Fibroblast of peridontal ligament (primary cell): ENCODE data around the gene ABAT.
A peak's percentile ranks its signal among the peaks of the same experiment; 100 is the strongest.
"Not testable (repeated sequence)": the region's sequence is repeated elsewhere in the genome, so short reads cannot be mapped to it uniquely, and the experiment has no call there.

Source experiments
- DNase-seq: peaks from one replicate; pipeline ENCODE4 v3.0.0-alpha.2; 2010; ENCODE audit errors: extremely low read depth

ABAT gene

DNA sequence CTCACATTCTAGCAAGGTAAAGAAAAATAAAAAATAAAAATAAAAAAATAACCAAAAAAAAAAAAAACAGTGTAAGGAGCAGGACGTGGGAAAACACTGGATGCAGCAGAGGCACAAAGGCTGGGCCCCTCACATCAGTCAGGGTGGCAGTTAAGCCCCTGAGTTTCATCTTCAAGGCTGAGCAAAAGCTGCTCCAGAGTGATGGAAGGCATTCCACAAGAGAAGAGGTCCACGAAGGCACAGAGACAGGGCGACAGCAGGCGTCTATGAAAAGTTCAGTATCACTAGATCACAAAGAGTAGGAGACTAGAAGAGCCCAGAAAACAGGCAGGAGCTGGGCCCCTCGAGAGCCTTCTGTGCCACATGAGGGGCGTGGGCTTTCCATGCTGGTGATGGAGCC lies 111.0 kb downstream of the ABAT start:
- DNase-seq, result no peak

DNA sequence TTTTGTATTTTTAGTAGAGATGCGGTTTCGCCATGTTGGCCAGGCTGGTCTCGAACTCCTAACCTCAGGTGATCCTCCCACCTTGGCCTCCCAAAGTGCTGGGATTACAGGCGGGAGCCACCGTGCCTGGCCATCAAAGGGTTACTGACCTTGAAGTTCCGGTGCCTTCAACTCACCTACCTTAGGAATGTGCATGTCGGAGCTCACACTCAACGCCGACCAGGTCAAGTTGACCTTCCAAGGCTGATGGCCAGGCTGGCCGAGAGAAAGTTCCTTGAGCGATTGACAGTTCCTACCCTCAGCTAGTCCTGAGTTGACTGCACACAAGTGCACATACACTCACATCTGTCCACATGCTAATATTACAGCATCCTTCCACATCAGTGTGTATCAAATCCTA lies 111.9 kb downstream of the ABAT start:
- not testable (repeated sequence) for DNase-seq

- DNase-seq, result no peak
Observed at GRCh38 chr16:8788578-8789172, 114.3 kb downstream of the ABAT start.

GRCh38 chr16:8795091-8795490 lies 120.7 kb downstream of the ABAT start:
- DNase-seq, result no peak

DNA sequence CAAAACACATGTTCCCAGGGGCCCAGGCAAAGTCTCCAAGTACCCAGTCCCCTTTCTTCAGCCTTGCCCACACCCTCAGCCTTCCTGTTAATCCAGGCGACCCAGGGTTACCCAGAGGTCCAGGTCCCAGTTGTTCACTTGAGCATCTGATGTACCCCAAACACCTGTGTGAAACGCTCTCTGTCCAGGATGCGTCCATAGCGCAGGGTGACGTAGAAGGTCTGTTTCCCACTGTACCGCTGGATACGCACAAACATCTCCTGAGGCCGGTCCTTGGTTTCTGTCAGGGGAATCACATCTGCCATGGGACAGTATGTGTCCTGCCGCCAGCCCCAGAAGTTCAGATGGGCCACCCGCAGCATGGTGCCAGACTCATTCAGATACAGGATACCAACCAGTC lies 121.4 kb downstream of the ABAT start:
- DNase-seq, result no peak

DNA sequence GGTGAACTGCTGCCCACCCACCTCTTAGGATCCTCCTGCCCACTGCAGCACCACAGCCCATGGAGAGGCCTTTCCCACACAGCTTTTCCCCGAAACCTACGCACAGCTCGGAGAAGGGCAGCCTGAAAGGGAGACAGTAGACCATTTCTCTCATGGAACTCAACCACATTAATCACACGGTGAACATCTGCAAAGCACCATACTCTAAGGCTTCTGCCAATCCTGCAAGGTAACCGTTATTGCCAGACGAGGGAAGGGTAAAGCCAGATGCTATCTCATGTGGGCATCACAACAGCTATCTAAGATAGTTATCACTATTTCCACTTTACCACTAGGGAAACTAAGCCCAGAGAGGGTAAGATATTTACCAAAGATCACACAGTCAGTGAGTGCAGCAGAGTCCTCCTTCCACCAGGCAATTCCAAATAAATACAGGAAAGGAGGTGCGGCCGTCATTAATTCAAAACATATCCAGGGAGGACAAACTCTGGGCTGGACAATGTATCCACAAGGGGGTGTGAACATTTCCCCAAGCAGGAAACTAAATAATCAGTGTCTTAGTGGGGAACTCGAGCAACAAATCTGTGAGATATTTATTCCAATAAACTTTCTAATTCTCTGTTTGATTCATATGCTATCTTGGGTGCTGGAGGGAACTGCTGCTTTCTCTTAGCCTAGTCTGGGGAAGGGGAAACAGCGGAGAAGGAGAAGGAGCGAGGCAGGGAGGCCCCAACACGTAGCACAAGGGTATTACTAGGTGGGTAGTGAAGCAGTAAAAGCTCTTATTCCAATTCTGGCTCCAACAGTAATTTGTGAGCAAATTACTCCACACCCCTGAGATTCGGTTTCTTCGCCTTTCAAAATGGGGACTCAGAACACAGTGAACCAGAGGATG lies 122.3 kb downstream of the ABAT start:
- peak; percentile 12 for DNase-seq

DNA sequence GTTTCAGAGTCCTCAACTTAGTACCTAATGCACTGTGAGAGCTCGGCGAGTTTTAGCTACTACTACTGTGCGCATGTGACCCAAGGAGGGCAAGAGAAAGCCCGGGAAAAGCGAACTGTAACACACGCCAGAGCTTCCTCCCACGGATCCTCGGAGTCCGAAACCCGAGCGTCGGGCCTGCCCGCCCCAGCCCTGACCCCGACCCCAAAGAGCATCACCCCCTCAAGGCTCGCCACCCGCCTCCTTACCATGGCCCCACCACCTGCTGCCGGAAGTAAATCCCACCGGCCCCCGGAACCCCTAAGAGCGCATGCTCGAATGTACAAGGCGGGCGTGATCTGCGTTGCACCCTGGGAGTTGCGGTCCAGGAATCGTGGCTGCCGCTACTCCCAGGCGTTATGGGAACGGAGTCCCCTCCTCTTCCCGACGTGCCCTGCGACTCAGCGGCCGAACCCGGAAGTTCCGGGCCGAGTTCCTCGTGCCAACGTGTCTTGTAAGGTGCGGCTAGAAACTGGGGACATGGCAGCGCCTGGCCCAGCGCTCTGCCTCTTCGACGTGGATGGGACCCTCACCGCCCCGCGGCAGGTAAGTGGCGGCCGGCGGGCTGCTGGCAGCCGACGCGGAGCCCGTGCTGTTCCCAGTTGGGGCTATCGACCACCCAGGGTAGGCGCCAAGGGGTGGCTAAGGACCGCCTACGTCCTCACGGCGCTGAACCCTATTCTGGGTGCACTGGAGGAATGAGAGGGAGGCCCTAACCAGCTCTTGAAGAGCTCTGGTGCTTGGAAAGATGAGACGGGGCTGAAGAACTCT lies 123.2 kb downstream of the ABAT start, which contains the start of the genes PMM2 and TMEM186:
PMM2 (plus strand) TSS at position 476 of the 810 bp plus-strand sequence; CDS start at position 520, 44 bp downstream.
TMEM186 (minus strand) TSS at position 276 of the 810 bp plus-strand sequence; CDS start at position 251, 25 bp downstream.
- peak; percentile 92 for DNase-seq

- no peak for DNase-seq
Observed at GRCh38 chr16:8798174-8798527, 123.7 kb downstream of the ABAT start.

DNA sequence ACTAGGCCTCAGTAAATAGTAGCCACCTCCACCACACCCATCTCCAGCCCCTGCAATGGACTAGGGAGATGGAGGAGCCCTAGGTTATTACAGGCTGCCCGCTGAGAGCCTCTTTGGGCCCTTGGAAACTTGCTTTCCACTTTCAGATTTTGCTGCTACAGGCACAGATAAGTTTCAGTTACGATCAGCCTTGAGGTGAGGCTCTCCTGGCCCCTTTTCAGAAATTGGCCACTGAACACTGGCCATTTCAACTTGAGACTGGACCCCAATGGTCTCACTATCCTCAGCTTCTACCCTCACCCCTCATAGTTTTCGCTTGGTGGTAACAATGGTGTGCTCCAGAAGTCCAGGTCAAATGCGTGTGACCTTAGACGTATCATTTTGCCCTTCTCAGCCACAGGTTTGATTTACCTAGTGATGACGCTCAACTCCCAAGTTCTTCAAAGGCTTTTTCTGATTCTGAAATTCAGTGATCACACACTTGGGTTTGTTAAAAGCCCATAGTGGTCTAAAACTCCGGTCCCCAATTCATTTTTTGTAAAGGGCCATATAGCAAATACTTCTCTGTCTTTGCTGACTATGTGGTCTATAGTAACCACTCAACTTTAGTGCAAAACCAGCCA lies 124.2 kb downstream of the ABAT start:
- no peak for DNase-seq

DNA sequence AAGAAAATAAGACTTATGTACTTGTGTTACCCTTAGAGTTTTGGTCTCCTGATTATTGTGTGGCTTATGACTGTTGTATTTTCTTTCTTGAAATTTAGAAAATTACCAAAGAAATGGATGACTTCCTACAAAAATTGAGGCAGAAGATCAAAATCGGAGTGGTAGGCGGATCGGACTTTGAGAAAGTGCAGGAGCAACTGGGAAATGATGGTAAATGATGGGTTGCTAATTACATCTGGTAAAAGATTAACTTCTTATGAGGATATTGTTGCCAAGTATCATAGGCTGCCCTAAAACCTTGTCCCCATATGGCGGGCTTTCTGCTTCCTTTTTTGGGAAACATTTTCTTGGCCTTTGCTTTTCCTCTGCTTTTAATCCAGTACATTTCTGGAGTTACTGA lies 127.3 kb downstream of the ABAT start:
- no peak for DNase-seq

- not testable (repeated sequence) for DNase-seq
Observed at GRCh38 chr16:8803733-8804132, 129.3 kb downstream of the ABAT start.

- no peak for DNase-seq
Observed at GRCh38 chr16:8804313-8804712, 129.9 kb downstream of the ABAT start.

DNA sequence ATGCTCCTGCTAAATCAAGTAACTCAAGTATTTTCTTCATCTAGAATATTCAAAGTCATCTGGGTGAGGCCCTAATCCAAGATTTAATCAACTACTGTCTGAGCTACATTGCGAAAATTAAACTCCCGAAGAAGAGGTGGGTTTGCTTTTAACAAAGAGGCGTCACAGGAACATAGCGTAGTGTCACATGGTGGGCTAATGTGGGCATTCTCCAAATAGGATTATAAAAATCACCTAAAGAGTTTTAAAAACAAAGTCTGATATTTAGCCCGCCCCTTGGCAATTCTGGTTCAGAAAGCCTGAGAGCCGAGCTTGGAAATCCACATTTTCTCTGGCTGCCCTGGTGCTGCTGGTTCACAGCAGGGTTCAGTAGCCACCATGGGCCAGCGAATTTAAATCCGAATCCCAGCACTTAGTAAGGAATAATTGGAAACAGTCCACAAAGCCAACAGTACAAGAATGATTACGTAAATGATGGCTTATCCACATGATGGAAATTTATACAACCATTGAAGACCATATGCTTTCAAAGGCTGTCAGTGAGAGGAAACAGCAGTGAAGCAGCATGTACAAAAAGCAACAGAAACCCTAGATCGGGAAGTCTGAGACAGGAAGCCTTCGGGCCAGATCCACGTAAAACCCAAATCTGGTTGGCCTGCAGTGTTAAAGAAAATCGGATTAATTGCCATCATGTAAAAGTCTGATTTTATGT lies 132.0 kb downstream of the ABAT start:
- peak; percentile 31 for DNase-seq

DNA sequence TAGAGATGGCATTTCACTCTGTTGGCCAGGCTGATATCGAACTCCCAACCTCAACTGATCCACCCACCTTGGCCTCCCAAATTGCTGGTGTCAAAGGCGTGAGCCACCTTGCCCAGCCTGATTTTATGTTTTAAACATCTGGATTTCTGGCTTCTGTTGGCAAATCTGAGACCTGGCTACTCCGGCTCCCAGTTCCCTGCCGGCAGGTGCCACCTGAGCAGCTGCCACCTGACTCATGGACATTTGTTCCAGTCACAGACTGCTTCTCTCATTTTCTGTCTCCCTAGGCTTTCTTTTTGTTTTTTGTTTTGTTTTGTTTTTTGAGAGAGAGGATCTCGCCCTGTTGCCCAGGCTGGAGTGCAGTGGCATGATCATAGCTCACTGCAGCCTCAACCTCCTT lies 132.8 kb downstream of the ABAT start:
- no peak for DNase-seq

DNA sequence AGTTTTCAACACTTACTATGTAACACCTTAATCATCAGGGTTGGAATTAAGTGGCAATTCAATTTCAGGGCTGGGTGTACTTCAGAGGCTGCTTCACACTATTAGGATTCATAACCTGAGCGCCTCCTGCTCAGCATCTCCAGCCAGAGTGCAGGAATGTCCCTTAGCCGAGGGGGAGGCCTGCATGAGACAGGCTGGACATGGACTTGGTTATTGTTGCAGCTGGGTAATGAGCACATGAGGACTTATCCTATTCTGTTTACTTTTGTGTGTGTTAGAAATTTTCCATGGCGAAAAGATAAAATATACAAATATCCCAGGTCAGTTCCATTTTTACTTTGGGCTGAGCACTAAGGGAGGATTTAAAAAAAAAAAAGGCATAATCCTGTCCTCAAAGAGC lies 133.6 kb downstream of the ABAT start:
- DNase-seq, result no peak

- DNase-seq, result no peak
Observed at GRCh38 chr16:8808613-8809353, 134.4 kb downstream of the ABAT start.

DNA sequence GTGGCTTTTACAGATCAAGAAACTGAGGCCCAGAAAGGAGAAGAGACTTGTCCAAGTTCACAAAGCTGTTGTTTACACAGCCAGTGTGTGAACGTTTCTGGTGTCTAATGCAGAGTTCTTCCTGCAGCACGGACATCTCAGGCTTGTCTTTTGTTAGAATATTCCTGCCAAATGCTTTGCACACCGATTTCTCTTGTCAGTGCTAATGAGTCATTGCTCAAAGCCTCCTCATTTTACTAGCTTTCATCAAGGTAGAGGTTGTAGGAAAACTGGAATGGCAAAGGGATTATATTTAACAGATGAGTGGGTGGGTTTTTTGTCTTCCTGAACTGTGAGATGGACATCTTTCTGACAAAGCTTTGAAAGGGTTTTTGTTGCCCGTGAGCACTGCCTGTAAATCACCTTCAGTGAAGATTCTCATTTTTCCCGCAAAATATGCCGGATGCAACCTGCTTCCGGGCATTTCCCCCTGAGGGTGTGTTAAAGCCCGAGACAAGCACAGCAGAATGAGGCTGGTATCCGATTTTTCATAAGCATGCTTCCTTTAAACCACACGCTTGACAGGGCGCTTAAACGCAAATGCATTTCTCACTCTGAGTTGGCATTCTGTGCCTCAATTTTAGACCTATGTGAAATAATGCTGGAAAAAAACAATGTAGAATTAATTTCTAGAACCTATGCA lies 137.9 kb downstream of the ABAT start:
- DNase-seq, result no peak

DNA sequence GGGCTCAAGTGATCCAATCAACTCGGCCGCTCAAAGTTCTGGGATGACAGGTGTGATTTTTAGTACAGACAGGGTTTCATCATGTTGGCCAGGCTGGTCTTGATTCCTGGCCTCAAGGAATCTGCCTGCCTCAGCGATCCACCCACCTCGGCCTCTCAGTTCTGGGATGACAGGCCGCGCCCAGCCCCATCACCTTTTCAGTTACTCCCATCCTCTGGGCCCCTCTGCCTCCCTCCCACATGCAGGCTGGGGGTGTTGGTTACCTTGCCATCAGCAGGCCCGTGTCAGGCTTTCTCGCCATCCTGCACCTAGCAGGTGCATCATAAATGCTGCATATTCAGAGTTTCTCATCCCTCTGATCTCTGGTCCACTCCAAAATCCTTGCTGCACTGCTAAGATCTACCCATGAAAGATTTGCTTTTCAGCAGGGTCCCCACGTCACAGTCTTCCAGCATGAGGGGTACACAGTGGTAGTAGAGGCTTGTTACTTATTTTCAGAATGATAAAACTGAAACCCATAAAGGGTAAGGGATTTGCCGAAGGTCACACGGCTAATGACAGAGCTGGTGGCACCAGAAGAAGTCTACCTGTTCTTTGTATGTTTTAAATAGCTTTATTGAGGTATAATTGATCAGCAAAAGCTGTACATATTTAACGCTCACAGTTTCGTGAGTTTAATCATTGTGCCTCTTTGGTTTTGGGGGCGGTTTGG lies 139.8 kb downstream of the ABAT start:
- no peak for DNase-seq

- peak; percentile 22 for DNase-seq
Observed at GRCh38 chr16:8816967-8817655, 142.7 kb downstream of the ABAT start.
